Measurements from ENCODE around the gene GUCY1A2.

GUCY1A2 gene

GRCh38 chr11:106644824-106645223, 373.5 kb downstream of the GUCY1A2 start:
- no peak for DNase-seq (ENCODE audit: low read depth in 2 of 2)

- no peak for DNase-seq (ENCODE audit: low read depth in 2 of 2)
Observed at GRCh38 chr11:106642331-106642730, 375.9 kb downstream of the GUCY1A2 start.

- no peak for DNase-seq (ENCODE audit: low read depth in 2 of 2)
Observed at GRCh38 chr11:106632283-106632682, 386.0 kb downstream of the GUCY1A2 start.

GRCh38 chr11:106627694-106628093, 390.6 kb downstream of the GUCY1A2 start:
- DNase-seq (ENCODE audit: low read depth in 2 of 2): no peak

GRCh38 chr11:106625566-106625965, 392.7 kb downstream of the GUCY1A2 start:
- DNase-seq (ENCODE audit: low read depth in 2 of 2): no peak

- no peak for DNase-seq (ENCODE audit: low read depth in 2 of 2)
Observed at GRCh38 chr11:106624377-106624776, 393.9 kb downstream of the GUCY1A2 start.

Data from stimulated activated CD8-positive, alpha-beta memory T cell treated with anti-CD3 and anti-CD28 coated beads, Interleukin-7, amount 100 ng/mL, for 4 hours (primary cell).